Measurements from ENCODE around the gene BCAS3.

The BCAS3 gene

GRCh38 chr17:60717814-60718213 lies 40.2 kb downstream of the BCAS3 start:
- H3K4me3 ChIP-seq (replicated peaks; ENCODE audit: low read depth, low read length), result no peak overlapping the region
- TF ChIP-seq, protein P1, sequence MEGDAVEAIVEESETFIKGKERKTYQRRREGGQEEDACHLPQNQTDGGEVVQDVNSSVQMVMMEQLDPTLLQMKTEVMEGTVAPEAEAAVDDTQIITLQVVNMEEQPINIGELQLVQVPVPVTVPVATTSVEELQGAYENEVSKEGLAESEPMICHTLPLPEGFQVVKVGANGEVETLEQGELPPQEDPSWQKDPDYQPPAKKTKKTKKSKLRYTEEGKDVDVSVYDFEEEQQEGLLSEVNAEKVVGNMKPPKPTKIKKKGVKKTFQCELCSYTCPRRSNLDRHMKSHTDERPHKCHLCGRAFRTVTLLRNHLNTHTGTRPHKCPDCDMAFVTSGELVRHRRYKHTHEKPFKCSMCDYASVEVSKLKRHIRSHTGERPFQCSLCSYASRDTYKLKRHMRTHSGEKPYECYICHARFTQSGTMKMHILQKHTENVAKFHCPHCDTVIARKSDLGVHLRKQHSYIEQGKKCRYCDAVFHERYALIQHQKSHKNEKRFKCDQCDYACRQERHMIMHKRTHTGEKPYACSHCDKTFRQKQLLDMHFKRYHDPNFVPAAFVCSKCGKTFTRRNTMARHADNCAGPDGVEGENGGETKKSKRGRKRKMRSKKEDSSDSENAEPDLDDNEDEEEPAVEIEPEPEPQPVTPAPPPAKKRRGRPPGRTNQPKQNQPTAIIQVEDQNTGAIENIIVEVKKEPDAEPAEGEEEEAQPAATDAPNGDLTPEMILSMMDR (IDR thresholded peaks at IDR 0.05; ENCODE audit: low read length, missing control alignments), result no peak
- no peak for DNase-seq (ENCODE audit: low read depth)

DNA sequence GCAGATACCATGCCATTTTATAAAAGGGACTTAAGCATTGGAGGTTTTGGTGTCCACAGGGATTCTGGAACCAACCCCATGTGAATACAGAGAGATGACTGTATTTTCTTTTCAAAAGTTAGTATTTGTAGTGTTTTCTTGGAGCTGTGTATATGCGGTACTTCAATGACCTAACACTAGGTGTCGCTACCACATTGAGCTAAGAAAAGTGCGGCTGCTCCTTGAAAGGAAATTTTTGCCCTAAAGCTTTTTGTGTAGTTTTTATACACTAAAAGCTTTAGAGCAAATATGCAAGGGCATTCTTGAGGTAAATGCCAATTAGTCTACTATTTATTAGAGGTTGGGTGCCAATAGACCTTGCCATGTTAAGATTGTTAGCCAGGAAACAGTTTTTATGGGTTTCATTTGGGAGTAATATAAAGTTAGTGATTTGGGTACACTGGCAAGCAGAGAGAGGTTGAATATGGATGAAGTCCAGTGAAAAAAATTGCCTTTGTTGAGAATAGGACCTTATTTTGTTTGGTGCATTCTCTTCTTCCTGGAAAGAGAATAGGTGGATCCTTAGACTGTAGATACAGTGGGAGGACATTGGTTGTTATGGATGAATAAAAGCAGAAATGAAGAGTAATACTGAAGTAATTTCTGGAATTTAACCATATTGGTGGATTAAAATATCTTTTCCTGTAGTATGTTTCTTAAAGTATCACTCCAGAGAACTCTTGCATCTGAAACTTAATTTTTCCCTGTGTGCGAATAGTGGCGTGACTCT lies 43.3 kb downstream of the BCAS3 start:
- peak; percentile 86 for DNase-seq (ENCODE audit: low read depth)
- no peak overlapping the region for H3K4me3 ChIP-seq (replicated peaks; ENCODE audit: low read depth, low read length)
- TF ChIP-seq, protein P1 (IDR thresholded peaks at IDR 0.05; ENCODE audit: low read length, missing control alignments), result peak; percentile 92

DNA sequence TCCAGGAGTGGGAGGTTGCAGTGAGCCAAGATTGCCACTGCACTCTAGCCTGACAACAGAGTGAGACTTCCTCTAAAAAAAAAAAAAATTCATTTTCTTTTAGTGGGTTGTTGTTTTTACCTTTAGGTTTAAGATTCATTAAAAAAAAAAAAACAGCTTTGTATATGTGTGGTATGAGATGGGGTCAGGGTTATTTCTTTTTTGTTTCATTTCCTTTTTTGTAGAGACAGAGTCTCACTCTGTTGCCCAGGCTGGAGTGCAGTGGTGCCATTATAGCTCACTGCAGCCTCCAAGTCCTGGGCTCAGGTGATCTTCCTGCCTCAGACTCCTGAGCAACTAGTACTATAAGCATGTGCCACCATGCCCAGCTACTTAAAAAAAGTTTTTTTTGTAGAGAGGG lies 47.0 kb downstream of the BCAS3 start:
- TF ChIP-seq, protein P1 (IDR thresholded peaks at IDR 0.05; ENCODE audit: low read length, missing control alignments), result no peak
- no peak overlapping the region for H3K4me3 ChIP-seq (replicated peaks; ENCODE audit: low read depth, low read length)
- no peak for DNase-seq (ENCODE audit: low read depth)

GRCh38 chr17:60729854-60730253 lies 52.2 kb downstream of the BCAS3 start:
- no peak overlapping the region for H3K4me3 ChIP-seq (replicated peaks; ENCODE audit: low read depth, low read length)
- peak; percentile 3 for DNase-seq (ENCODE audit: low read depth)
- TF ChIP-seq, protein P1 (IDR thresholded peaks at IDR 0.05; ENCODE audit: low read length, missing control alignments), result no peak

DNA sequence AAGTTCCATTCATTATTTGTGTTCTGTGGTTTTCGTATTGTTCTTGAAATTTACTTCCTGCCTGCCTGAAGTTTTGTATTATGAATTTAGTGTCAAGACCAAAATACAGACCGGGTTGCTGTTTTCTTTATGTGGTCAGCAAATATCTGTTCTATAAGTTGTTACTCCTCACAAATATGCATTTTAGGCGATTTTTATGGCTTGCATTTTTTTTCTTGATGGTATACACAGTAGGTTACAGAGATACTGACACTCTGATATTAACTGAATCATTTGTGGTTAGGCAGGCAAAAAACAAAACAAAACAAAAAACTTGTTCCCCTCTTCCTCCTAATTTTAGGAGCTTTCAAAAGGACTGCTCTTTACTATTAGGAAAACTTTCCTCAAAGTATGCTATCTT lies 52.6 kb downstream of the BCAS3 start:
- peak; percentile 3 for DNase-seq (ENCODE audit: low read depth)
- TF ChIP-seq, protein P1 (IDR thresholded peaks at IDR 0.05; ENCODE audit: low read length, missing control alignments), result no peak
- H3K4me3 ChIP-seq (replicated peaks; ENCODE audit: low read depth, low read length), result no peak overlapping the region

DNA sequence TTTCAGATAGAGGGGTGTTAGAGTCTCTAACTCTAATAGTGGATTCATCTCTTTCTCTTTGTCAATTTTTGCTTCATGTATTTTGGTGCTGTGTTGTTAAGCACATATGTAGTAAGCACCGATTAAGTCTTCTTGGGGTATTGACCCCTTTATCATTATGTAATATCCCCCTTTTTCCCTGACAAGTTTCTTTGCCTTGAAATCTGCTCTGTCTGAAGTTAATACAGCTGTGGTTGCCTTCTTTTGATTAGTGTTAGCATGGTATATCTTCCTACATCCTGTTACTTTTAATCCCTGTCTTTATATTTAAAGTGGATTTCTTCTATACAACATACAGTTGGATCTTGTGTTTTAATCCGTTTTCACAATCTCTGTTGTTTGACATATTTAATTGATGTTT lies 60.6 kb downstream of the BCAS3 start:
- TF ChIP-seq, protein P1 (IDR thresholded peaks at IDR 0.05; ENCODE audit: low read length, missing control alignments), result no peak
- H3K4me3 ChIP-seq (replicated peaks; ENCODE audit: low read depth, low read length), result no peak overlapping the region
- no peak for DNase-seq (ENCODE audit: low read depth)

DNA sequence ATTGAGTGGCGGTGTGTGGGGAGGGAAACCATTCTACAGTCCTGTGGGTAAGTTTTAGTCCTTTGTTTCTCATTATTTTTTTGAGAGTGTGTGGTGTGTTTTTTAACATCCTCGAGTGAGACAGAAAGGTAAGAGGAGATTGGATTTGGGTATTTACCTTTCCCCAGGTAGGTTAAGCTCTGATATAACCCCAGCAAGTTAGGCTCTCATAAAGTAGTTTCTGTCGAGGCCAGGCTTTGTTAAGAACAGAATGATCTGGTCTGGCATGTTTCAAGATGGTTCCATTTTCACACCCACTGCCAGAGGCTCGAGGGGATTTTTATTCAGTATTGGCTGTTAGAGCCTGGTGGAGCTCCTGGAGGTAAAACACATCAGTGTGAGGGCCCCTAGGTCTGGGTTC lies 62.9 kb downstream of the BCAS3 start:
- DNase-seq (ENCODE audit: low read depth), result no peak
- H3K4me3 ChIP-seq (replicated peaks; ENCODE audit: low read depth, low read length), result no peak overlapping the region
- TF ChIP-seq, protein P1 (IDR thresholded peaks at IDR 0.05; ENCODE audit: low read length, missing control alignments), result no peak
